NCI-H2081 treated with DMSO at 0.1 percent for 48 hours (cell line): ENCODE measurements around the gene IFRD2.
"Not testable (repeated sequence)": the region's sequence is repeated elsewhere in the genome, so short reads cannot be mapped to it uniquely, and the experiment has no call there.

ENCODE experiments used
- DNase-seq: peaks from one replicate; lab custom pipeline; 2025; lab: John Stamatoyannopoulos, UW

The IFRD2 gene

DNA sequence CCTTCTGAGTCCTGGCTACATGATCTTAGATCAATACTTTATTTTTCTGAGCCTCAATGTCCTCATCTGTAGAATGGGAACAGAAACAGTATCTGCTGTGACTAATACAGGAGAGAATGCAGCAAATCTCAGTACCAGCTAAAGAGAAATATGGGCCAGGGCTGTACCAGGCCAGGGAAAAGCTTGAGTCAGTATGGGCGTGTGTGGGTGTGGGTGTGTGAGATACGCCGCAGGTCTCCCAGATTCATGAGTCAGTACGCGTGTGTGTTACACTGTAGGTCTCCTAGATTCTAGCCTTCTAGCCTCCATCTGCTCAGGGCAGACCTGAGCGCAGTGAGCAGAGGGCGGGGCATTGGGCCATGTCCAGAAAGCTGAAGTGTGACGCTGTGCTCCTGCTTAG is 41.0 kb downstream of the IFRD2 start:
- no peak for DNase-seq

DNA sequence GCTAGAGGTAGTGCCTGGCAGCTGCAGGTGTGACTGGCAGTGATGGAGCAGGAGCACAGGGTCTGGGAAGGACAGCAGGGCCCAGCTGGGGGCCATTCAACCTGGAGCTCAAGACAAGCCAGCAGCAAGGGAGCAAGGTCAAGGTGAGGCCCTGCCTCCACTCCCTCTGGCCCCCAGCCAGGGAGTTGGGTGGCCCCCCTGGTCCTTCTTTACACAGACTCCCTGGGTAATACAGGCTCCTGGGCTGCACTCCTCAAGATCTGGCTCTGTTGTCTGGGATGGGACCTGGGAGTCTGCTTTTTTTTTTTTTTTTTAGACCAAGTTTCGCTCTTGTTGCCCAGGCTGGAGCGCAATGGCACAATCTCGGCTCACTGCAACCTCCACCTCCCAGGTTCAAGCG is 41.7 kb downstream of the IFRD2 start:
- DNase-seq = no peak

DNA sequence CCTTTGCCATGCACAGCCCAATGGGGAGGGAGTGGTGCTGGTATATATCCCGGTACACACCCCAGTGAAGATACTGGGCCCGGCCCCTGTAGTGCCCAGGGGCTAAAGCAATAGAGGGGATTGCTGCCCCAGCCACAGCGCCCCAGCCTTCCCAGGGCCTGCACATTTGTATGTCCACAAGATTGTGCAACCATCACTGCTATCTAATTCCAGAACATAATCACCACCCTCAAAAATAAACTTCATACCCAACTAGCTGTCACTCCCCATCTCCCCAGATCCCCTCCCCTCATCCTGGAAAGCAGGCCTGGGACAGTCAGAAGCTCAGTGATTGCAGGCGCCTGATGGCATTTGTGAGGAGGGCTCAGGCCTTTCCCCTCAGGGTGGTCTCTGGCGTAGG is 42.8 kb downstream of the IFRD2 start:
- DNase-seq = no peak

DNA sequence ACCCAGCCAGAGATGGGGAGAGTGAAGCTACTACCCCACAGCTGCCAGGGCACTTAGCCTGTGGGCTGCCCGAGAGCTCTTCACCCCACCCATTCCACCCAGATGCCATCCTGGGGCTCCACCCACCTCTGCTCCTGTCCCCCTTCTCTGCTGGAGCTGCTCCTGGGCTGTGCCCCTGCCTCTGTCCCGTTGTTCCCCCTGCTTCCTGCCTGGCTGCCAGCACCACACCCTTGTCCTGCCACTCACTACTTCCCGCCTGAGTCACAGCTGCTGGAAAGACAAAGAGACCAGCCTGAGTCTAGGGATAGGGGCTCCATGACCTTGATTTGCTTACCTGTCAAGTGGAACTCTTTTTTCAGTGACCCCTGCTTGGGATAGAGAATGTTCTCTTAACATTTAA is 43.8 kb downstream of the IFRD2 start:
- no peak for DNase-seq

DNA sequence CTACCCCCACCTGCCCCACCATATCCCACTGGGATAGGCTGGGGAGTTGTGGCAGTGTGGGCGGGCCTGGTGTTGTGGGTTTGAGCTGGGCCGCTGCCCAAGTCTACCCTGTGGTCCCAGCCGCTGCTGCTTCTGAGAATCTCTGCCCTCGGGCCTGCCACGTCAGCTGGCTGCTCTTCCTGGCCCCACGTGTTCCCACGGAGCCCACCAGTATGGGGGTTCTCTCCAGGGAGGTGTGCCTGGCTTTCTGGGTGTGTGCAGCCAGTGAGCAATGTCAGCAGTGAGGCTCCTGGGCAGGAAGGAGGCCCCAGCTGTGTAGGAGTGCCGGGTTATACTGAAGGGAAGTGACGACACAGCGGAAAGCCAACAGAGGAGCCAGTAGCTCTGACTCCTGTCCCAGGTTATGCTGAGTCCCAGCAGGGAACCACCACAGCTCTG is 45.7 kb downstream of the IFRD2 start:
- DNase-seq = no peak

DNA sequence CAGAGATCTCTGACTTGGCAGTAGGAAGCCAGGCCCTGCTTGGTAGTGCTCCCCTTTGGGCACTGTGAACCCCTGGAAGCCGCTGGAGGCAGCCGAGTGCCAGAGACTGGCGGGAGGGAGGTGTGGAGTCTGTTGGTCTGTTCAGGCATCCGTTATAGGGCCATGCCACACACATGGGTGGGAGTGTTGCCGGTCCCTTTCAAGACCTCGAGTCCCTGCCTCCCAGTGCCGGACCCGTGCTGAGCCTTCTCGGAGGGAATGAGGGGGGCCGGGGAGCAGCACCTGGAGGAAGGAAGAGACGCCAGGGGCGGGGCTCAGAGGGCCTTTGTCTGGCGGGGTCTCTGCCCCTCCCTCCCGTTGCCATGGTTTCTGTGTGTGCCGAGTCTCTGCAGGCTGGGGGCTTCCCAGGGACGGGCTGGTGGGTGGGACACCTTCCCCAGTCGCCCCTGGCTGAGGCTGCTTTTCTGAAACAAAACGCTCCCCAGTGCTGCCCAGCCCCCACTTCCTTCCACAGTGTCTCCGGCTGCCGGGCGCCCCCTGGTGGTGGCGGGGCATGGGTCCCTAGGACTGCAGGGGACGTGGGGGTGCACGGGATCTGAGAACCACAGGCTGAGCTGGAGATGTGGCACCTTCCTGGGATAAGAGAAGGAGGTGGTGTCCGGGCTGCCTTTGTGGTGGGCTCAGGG is 46.3 kb downstream of the IFRD2 start:
- DNase-seq = no peak

DNA sequence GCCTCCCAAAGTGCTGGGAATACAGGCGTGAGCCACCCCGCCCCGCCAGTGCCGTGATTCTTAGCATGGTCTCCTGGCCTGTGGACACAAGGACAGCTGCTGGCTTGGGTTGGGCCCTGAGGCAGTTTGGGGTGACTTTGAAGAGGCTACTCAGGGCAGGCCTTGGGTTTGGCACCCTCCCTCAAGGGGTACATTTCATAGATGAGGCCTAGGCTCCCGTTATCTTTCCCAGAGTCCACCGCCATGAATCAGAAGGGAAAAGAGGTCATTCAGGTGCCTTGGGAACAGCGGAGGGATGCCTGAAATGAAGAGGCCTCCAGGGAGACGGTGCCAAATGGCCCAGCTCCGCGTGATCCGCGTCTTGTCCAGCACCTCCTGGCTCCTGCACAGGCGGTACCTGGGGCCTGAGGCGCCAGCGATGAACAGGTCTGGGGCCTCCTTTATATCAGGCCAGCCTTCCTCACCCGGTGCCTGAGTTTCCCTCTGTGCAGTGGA is 46.9 kb downstream of the IFRD2 start:
- DNase-seq = no peak

DNA sequence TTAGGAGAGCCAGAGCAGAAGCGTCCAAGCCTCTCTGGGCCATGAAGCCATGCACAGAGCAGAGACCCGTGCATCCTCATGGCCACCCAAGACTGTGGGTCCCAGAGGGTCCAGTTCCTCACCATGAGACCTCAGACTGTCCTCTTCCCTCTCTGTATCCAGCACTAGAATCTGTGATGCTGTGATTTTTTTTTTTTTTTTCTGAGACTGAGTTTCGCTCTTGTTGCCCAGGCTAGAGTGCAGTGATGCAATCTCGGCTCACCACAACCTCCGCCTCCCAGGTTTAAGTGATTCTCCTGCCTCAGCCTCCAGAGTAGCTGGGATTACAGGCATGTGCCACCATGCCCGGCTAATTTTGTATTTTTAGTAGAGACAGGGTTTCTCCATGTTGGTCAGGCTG is 47.4 kb downstream of the IFRD2 start:
- DNase-seq = not testable (repeated sequence)

DNA sequence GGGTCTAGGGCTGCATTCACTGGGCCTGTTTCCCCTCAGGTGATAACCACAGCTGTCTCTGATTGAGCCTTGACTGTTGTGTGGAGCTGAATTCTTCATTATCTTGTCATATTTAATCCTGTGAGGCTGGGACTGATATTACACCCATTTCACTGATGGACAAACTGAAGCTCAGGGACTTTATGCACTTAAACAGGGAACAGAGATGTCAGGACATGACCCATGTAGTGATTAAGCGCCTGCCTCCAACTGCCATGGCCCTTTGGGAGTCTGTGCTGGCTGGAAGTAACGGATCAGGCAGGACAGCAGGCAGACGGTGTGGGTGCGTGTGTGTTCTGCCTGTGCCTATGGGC is 48.7 kb downstream of the IFRD2 start:
- no peak for DNase-seq

DNA sequence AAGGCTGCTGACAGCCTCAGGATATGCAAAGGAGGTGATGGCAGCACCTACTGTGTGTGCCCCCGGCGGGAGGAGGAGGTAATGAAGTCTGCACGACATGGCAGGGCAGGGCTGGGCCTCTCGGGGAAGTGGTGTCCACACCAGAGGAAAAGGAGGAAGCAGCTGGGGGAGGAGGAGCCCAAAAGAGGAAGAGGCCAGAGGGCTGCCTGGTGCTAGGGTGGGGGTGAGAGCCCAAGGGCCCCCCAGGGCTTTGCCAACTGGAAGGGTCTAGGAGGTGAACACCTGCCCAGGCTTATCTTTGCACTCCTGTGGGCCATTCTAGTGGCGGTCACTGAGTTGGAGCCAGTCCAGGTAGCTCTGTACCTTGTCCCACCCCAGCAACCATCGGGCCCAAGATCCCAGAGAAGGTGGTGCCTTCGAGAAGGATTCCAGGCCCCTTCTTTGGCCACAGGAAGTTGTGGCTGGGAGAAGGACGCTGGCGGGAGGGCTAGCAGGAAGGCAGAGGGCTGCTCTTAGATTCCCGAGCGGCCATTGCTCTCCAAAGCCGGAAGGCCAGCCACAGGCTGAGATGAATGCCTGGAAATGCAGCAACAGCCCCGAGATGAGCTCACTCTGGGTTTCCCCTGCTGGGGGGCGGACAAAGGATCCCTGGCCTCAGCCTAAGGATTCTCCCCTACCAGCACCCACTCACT is 49.2 kb downstream of the IFRD2 start:
- no peak for DNase-seq

DNA sequence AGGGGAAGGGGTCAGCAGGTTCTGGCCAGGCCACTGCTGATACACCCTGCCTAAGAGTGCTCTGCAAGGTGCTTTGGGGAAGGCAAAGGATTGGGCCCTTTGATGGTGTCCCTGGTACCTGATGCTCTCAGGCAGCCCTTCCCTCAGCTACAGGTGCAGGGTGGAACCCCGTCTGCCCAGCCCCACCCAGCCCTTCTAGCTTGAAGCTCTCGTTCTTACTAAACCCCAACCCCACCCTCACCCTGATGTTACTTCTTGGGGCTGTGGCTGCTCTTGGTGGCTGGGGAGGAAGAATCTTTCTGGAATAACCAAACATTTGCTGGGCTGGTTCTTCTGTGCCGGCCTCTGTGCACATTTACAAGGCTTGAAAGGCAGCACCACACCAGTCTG is 49.9 kb downstream of the IFRD2 start:
- no peak for DNase-seq

DNA sequence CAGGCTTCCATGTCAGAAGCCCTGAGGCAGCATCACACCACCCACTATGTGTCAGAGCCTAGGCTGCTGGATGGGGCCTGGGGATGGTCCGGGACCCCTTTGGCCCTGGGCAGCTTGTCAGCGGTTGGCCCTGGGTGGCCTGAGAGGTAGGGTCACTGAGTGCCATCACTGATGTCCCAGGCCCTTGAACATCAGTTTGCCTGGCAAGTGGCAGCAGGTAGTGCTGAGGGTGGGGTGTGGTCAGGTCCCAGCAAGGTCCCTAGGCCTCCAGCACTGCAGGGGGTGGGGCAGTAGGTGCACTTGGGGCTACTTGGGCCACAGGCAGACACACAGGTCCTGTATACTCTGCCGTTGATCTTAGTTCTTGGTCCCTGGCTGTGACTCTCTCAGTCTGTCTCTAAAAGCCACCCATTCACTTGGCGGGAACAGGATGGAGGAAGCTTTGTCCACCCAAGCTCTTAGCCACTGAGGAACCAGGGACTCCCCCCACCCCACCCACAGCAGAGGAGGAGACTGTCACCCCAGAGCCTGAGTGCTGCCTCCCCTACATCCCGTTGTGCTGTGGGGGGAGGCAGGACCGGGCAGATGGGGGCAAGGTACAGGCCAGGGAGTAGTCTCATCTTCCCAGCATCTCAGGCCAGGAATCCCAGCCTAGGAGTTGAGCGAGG is 50.4 kb downstream of the IFRD2 start:
- DNase-seq = no peak

DNA sequence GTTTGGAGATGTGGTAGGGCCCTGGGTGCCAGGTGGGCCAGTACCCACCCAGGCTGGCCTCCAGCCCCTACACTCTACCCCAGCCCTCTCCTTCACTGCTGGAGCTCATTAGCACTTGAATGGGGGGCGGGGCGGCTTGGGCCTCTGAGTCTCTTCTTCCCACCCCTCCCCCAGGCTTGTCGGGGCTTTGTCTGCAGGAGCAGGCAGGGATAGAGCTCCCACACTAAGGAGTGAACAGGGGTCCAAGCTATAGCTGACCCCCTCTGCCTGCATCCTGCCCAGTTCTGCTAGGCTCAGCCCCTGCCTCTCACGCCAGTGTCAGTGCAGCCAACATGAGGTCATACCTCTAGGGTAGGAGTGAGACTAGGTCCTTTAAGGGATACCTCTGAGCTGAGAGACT is 51.1 kb downstream of the IFRD2 start:
- no peak for DNase-seq

DNA sequence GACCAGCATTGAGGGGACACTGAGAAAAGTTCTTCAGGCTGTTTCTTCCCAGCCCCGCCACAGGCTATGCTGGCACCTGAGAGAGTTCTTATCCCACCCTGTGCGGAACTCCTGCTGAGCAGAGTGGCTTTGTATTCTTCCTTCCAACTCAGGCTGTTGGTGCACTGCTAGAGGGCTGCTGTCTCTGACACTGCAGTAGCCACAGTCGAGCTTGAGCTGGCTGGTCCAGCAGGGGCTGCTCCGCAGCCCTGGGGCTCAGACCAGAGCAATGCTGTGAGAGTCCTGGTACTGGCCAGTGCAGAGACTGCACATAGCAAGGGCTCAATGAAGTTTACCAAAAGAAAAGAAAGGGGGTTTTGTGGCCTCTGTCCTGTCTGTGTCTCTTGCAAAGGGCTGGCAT is 52.6 kb downstream of the IFRD2 start:
- DNase-seq = no peak

DNA sequence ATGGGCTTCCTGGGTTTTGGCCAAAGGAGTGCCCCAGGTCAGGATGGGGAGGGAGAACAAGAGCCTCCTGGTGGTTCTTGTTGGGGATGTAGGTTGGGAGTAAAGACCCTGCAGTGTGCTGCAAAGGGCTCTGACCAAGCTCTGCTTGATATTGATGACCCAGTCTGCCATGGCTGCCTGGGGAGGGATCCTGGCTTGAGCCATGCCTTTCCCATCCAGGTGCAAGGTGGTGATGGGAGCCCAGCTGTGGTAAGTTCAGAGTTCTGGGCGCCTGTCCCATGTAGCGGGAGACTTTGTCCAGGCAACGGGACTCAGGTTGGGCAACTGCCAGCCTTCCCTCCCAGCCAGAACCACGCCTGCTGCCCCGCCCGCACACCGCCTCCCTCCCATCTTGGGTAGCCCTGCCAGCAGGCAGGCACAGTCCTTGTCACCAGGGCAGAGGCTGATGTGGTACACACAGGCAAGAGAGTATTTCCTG is 53.6 kb downstream of the IFRD2 start:
- DNase-seq = no peak

DNA sequence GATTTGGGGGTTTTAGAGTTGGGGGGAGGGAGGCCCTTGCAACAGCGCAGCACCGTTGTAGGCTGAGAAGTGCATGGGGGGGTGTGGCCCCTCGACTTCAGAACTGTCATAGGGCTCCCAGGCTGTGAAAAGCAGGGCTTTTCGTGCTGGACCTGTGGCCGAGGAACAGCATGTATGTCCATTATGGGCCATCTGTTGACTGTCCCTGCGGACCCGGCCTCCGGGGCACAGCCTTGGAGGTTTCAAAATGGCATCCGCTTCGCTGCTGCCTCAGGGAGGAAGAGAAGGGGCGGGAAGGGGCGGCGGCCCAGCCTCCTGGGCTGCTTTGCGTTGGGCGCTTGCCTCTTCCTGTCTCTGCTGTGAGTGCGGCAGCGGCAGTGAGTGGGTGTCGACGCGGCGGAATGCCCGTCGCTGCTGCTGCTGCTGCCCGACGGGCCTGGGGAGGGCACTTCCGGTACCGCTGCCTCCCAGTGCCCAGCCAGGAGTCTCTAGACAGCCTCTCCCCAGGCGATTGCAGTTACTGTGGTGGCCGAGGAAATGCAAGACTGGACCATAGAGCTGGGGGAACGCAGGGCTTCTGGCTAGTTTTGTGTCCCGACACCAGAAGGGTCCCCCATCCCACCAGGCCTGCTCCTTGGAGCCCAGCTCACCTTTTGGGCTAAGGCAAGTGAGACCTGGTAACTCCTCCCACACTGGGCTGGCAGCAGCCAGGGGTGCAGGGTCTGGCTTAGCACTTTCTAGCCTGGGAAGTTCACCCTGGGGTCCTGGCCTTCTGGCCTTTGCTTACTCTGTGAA is 54.3 kb downstream of the IFRD2 start:
- no peak for DNase-seq
